Activated T-cell treated with anti-CD3 and anti-CD28 coated beads for 1 hour (primary cell): Measurements from ENCODE around the gene FEZ2.

Experiments
- DNase-seq: peaks from one replicate; pipeline ENCODE4 v3.0.0-alpha.2; 2020; ENCODE audit warnings: low read depth

FEZ2 gene

DNA sequence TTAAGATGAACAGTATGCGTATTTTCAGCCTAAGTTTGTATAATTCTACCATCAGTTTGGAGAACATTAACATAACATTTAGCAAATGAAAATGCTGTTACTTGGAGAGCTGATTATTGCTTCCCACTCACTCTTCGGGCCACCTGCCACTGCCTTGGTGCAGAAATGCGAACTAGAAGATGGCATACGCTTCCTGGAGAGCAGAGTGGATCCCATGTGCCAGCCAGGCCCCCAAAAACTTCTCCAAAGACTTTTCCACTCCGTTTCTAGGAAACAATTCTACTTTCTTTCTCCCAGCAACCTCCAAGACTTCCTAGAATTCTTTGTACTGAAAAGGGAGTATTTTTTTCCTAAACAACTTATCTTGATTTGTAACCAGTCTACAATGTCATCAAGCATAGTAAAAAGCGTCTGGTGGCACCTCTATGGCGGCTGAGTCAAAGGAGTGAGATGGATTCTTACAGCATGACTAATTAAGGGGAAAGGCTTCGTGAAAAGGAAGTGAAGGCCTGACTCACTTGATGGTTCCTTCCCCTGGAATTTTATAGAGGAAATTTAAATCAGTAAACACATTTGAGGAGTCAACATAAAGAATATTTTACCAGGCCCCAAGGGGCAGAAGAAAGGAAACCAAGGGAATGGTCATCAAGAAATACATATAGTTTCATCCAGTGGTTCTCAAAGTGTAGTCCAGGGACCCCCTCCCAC lies 36.6 kb downstream of the FEZ2 start:
- no peak for DNase-seq

DNA sequence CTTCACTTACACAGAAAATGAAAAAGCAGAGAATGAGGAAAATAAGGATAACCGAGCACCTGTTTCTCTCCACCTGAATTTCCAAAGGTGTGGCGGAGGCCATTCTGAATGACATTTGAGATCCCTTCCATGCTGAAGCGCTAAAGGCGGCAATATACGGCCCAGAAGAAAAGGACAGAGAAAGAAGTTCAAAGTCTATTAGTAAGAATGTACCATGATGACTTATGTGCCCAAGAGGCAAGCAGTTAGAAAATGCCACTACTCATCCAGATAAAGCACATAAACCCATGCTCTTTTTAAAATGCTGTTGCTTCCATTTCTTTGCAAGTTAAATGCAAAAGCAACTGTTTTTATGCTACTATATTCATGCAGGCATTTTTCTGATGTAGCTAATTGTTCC lies 37.2 kb downstream of the FEZ2 start:
- DNase-seq: no peak

DNA sequence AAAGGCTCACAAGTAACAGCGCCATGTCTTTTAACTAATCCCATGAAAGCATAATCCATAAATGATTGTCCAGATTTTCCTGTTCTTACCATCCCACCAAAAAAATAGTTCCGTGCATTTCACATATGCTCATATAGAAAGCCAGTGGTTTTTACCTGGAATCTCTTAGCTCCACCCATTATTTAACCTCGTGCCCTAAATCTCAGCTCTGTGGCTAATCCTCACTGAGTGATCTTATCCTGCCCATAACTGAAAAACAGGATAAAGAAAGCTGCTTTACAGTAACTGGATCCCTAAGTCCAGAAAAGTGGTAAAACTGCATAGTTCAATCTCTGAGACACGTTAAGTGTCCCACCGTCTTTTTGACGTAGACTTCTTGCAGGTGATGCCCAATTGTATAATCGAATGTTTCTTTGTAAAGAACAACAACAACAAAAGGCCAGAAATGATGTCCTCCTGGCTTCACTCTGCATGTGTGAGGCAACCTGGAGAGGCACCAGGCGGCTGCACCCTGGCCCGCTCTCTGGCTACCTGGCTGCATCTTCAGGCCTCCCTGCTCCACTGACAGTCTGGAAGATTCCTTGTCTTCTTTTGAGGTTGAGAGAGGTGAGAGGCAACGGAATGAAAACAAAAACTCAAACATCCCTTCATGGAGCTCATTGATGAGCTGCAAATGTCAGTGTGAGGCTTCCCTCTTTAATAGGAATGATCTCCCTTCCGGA lies 38.6 kb downstream of the FEZ2 start:
- DNase-seq: no peak

DNA sequence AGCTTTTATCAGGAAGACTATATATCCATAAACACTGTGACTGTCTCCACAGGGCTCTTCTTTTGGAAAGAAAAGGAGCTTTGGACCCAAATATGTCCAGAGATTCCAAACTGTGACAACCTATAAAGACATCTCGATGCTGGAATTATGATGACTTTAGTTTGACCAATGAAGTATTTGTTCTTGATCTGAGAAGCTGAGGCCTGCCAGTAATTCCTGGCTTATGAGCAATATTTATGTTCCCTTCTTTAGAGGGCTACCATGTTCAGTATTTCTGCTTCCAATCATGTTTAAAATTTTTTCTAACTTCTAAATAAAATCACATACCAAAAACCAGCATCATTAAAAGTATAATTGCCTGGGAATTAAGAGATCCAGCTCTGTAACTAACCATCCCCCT lies 41.1 kb downstream of the FEZ2 start:
- no peak for DNase-seq

DNA sequence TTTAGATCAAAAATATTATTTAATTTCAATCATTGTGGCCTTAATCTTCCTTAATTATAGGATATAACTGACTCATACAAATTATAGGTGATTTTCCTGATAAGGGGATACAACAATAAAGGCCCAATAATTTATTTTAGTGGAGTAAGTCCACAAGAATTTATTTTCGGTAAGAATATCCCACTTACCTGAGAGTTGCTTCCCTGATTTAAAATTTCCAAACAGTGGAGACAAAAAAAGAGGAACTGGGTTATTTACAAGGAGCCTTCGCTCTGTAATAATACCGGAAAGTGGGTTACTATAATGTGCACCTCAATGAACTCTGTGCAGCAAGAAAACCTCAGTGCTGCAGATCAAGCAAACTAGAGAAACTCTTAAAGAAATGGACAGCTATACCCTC lies 42.2 kb downstream of the FEZ2 start:
- DNase-seq: no peak

DNA sequence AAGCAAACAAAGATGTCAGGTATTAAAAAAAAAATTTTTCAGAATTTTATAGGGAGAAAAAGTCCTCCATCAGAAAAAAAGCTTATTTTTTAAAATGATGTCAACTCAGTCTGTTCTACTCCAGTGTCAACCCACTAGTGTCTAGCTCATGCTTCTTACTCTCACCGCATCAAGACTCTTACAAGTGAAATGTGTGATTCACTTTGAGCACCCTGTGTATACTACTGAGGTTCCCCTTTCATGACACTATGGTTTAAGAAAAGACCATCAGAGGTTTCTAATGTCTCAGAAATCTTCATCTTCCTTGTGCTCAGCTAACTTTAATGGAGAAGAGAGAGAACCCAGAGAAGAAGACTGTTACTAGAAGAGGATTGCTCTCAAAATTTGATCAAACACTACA lies 43.4 kb downstream of the FEZ2 start:
- no peak for DNase-seq

DNA sequence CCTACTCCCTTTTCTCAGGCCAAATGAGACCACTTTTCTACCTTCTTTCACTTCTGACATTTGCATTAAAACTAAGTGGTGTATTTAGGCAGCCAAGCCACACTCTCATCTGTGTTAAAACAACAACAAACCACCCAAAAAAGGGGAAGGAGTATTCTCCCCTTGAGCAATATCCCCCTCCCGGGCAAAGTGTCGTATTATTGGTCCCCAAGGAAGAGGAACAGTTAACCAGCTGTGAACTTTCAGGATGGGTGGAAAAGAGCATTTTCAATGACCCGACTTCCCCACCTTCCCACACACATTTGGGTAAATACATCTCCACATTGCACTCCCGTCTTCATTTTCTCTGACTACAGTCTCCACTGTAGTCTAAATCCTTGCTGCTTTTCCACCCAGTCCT lies 44.3 kb downstream of the FEZ2 start:
- no peak for DNase-seq

DNA sequence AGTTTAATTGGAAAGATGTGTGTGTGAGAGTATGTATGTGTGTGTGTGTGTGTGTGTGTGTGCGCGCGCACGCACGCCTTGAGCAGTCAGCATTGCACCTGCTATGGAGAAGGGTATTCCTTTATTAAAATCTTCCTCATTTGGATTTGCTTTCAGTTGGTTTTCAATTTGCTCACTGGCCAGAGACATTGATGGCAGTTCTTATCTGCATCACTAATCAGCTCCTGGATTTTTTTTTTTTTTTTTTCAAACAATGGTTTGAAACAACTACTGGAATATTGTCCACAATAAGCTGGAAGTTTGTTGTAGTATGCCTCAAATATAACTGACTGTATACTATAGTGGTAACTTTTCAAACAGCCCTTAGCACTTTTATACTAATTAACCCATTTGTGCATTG lies 48.0 kb downstream of the FEZ2 start:
- no peak for DNase-seq

DNA sequence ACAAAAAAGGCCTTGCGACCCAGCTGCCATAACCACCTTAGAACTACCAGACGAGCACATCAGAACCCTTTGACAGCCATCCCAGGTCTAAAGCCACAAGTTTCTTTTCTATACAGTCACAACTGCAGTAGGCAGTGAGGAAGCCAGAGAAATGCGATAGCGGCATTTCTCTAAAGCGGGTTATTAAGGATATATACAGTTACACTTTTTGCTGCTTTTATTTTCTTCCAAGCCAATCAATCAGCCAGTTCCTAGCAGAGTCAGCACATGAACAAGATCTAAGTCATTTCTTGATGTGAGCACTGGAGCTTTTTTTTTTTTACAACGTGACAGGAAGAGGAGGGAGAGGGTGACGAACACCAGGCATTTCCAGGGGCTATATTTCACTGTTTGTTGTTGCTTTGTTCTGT lies 48.8 kb downstream of the FEZ2 start:
- no peak for DNase-seq

DNA sequence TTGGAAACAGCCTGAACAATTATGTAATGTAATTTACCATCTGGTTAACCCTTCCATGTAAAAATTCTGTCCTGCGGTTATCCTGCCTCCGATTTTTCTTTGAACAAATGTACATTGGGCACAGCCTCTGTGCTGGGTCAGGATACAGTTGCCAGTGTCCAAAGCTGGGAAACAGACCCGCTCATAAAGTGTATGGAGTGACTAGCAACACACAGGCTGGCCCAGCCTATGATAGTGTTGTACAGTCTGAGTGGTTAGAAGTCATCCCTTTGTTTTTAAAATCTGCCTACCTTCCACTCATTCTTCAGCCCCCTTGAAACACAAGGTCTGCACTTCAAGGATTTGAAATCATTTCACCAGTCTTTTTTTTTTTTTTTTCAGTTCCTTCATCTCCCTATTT lies 50.1 kb downstream of the FEZ2 start:
- no peak for DNase-seq

DNA sequence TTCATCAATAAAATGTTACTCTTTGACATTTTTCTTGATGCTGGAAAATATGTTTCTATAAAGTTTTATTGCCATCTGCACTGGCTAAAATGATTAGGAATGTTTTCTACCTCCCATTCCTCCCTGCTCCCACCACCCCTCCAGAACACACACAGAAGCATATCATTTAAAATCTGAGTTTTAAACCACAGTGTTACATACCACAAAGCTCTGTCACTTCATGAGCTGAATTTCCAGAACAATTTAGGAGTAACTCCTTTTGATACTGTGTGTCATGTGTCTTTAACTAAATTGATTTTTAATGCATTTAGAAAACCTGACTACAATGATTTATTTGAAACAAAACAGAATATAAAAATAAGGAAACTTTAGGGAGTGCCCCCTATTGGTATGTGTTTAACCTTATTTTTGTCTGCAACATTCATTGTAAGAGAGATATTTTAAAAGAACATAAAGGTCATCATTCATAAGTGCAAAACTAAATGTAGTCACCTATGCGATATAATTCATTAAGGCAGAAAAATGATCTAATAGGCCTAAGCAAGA lies 52.0 kb downstream of the FEZ2 start:
- DNase-seq: no peak

DNA sequence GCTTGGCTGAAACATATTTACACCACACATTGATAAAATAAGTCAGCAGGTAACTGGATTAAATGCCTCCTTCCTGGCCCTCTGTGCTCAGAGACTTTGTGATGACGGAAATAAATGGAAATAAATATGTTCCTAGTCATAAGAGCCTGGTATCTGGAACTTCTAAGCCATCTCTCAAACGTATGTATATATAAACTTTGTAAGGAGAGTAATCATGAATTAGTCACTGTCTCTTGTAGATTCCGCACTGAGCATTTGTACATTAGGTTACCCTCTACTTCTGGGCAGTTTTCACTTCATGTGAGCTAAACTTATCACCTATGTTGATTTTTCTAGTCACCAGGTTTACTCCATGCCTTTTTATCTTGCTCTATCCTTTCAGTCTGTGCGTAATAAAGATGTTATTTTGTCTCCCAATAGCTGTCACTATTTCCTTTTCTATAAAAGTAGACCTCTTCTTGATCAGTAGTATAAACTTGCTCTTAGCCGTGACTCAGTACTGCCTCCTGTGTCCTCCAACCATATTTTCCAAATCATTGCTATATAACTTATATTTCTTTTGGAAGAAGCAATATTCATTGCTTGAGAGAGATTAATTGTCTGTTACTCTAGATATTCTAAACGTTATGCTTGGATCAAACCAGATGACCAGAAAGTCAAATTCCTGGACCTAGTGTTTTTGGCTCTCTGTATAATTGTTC lies 53.2 kb downstream of the FEZ2 start:
- no peak for DNase-seq

DNA sequence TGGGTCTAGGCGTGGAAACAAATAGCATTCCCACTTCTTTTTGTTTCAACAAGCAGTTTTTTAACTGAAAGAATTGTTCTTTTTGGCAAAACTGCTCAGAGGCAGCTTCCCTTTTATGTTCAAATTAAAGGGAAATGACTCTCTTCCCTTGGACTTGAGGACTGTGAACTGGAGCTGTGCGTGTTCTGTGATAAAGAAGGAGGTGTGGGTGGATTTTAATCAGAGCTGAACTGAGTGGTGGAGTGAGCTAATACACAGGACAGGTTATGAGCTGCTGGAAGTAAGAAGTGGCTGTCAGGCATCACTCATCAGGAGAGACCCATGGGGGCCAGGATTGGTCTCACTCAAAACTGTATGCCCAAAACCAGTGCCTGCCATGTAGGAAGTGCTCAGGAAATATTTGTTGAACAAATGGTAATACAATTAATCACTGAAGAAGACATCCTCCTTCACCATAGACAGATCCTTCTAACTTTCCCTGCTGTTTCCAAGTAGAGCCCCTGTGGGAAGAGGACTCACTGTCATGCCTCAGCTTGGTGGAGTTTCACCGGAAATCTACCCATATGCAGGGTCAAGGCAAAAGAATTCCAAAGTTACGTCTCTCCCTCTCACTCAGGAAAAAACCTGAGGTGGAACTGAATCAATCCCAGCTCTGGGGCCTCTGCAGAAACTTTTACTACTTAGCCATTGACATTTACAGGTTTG lies 55.9 kb downstream of the FEZ2 start:
- no peak for DNase-seq

DNA sequence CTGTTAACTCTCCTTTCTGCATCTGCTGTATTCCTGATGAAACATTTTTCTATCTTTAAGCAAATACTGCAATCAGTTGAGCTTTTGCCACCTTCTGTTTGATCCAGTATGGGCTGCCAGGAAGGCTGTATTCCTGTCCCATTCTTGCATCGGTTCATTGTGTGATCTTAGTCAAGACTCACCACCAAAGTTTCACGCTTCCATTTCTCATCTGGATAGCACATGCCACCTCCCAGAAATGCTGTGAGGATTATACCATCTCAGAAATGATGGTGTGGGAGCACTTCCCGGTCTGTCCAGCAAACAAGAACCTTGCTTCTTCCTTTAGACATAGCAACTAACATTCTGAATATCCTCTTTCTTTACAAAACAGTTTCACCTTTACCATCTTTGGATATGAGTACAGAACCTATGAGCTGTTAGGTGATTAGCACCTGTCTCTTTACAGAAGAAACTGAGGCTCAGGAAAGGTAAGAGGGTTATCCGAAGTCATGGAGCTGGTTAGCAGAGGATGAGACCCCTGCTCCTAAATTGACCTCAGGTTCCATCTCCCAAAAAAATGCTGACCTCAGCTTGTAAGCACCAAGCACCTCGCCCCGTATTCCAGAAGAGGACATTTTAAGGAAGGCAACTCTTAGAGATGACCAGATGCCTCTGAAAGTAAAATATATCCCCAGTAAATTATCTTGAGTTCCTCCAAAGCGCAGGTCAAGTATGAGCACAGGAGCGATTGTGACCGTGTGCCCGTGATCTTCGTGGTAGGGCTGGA lies 56.8 kb downstream of the FEZ2 start:
- no peak for DNase-seq

DNA sequence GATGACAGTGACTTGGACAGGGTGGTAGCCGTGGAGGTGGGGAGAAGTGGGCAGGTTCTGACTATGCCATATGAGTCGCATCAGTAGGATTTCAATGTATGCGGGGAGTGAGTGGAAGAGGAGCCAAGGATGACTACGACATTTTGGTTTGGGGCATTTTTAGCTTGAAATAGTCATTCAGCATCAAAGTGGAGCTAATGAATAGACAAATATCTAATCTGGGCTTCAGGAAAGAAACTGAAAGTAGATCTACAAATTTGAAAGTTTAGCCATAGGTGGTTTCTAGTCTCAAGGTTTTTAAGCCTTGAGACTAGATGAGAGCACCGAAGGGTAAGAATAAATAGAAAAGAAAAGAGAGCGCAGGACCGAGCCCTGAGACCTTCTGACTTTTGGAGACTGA lies 58.3 kb downstream of the FEZ2 start:
- no peak for DNase-seq

DNA sequence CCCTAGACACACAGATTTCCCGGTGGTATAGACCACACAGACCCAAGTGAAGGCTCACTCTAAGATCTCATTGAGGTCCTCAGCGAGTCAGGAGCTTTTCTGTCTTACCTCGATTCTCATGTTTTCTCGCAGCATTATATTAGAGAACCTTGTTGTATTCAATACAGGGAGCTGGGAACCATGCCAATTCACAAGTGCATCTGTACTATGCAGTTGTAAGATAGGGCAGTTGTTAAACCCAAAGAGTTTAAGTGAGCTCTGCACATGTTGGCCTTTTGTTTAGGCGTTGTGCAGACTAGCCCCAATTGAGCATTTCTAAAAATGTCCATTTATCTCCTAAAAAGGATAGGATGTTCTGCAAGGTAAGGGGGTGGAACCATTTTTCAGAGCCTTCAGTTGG lies 59.6 kb downstream of the FEZ2 start:
- DNase-seq: no peak

DNA sequence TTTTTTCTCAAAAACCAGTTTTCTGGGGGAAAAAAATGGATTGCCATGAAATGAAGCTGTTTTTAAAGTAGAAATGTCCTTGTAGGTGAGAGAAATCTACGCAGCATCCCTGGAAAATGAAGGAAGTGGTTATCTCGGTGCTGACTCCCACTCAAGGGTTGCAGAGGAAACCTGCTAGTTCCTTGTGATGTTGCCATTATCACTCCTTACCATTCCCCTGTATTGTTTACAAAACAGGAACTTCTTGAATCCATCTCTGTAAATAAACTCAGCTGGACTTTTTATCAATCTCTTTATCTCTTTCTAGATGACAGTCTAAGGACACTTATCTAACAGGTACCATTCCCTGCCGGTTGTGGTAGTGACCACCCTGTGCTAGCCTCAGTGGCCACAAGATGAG lies 61.2 kb downstream of the FEZ2 start:
- no peak for DNase-seq

DNA sequence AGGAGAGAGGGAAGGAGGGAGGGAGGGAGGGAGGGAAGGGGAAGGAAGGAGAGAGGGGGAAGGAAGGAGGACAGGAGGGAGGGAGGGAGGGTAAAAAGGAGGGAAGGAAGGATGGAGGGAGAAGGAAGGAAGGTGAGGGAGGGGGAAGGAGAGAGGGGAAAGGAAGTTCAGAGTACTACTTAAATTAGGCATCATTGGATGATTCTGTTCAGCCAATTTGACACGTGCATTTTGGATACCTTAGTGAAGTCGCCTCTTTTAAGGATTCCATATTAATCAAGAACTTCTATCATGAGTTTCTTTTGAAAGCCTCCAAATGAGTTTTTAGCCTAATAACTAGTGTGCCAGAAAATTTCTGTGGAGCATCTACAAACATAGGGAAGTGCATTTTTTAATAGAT lies 62.9 kb downstream of the FEZ2 start:
- no peak for DNase-seq

DNA sequence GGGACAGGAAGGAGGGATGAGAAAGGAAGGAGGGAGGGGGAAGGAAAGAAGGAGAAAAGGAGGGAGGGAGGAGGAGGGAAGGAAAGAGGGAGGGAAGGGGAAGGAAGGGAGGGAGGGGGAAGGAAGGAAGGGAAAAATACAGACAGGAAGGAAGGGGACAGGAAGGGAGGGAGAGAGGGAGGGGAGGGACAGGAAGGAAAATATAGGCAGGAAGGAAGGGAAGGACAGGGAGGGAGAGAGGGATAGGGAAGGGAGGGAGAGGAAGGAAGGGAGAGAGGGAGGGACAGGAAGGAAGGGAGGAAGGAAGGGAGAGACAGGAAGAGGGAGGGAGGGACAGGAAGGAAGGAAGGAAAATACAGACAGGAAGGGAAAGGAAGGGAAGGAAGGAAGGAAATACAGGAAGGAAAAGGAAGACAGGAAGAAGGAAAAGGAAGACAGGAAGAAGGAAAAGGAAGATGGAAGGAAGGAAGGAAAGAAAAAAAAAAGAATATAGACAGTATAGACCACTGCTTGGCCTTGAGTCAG lies 63.6 kb downstream of the FEZ2 start:
- DNase-seq: no peak

DNA sequence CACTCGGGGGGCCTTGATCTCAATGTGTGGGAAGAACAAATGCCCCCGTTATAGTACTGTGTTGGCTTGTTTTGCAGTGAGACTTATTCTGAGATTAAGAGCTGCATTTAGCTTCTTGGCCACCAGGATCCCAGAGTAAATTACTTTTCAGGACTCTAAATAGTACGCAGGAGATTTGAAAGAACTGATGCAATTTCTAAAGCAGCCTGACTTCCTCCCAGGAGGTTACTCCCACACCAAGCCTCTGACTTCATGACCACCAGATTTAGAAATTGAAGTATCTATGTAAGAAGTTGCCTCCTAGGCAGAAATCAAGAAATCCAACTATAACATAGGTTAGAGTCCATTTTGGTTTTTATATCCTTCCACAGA lies 67.0 kb downstream of the FEZ2 start:
- DNase-seq: no peak

DNA sequence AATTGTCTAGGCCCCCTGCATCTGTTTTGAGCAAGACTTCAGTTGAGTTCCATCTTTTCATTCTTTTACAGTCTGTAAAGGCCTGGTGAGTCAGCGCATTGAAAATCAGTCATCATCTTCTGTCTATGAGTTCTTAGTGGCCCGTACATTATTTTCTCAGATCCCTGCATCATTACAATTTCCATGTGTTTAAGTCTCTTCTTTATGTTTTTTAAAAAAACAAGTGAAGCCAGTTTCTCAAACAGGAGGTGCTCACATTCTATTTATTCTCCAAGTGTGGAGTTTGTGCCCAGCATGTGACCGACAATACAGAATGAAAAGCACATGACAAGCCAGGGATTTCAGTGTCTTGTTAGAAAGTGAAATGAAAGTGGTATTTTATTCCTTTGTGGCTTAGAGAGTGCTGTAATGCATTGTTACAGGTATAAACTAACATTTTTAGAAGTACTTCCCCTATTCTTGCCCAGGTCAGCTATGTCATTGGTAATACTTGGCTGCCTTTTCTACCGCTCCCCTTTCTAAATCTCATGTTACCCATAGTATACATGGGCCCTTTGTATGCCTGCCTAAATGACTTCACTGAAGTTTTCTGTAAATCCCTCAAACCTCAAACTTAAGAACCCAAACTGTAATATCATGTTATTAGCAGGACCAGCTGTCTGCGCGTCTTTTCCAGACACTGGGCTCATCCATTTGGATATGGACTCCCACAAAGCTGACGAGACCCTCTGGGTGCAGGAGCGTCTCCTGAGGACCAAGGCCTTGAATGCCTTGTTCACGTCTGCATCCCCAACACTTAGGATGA lies 67.6 kb downstream of the FEZ2 start:
- no peak for DNase-seq
